ENCODE results near the gene ALKBH5.

DNA sequence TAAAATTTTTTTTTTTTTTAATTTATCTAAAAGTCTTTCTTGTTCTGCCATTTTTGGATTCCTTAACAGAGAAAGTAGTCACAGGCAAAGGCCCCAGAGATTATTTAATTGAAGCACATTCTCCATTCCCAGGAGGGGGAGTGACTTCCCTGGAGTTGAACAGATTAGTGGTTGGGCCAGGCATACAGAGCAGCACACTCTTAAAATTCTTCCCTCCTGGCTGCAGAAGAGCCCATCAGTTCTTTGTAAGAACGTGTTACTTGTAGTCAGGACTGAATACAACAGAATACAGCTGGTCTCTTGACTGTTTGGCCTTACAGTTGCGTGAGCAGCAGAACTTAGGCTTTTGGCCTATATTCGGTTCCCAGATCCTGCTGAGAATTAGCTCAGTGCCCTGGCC lies 1.8 kb downstream of the ALKBH5 start:
- TF ChIP-seq CTCF (IDR thresholded peaks at IDR 0.05): no peak
- no peak for TF ChIP-seq POLR2A (IDR thresholded peaks at IDR 0.05)
